Memory B cell (primary cell): ENCODE results near the gene PGGHG.

Experiments used
- ATAC-seq: fragments of 150-1000 bp; cut with Tn5 transposase; 2 replicates; pipeline ENCODE4 v1.10.0; 2021; ENCODE audit warnings: low read depth, mild to moderate bottlenecking, moderate library complexity
- DNase-seq, 2 donors: peaks; one replicate each; pipeline ENCODE4 v3.0.0; 2022; ENCODE audit warnings: low spot score in 2 of 2
- H3K27ac Mint-ChIP-seq: one replicate; pipeline ENCODE4 v1.8.0; 2022; ENCODE audit warnings: mild to moderate bottlenecking, moderate library complexity, mixed read lengths
- H3K27me3 Mint-ChIP-seq: one replicate; pipeline ENCODE4 v1.8.0; 2022; ENCODE audit warnings: mixed read lengths
- H3K36me3 Mint-ChIP-seq: one replicate; pipeline ENCODE4 v1.8.0; 2022; ENCODE audit warnings: mild to moderate bottlenecking, mixed read lengths
- H3K4me1 Mint-ChIP-seq: one replicate; pipeline ENCODE4 v1.8.0; 2022; ENCODE audit warnings: mixed read lengths
- H3K4me3 Mint-ChIP-seq: one replicate; pipeline ENCODE4 v1.8.0; 2022; ENCODE audit warnings: mild to moderate bottlenecking, moderate library complexity, mixed read lengths
- H3K9me3 Mint-ChIP-seq: one replicate; pipeline ENCODE4 v1.8.0; 2022; ENCODE audit warnings: mixed read lengths

Gene PGGHG

DNA sequence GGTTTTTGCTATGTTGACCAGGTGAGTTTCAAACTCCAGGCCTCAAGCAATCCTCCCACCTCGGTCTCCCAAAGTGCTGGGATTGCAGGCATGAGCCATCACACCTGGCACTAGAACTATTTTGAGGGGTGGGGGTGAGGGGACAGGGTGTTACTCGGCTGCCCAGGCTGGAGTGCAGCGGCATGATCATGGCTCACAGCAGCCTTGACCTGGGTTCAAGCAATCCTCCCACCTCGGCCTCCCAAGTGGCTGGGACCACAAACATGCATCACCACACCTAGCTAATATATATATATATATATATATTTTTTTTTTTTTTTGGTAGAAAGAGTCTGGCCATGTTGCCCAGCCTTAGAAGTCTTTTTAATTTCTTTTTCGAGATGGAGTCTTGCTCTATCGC lies 48.8 kb downstream of the PGGHG start:
- no peaks in the 10 kb centered on the region for H3K27me3 Mint-ChIP-seq
- H3K9me3 Mint-ChIP-seq: peaks cover 5% of the 10 kb centered on the region
- H3K36me3 Mint-ChIP-seq: no peaks in the 10 kb centered on the region
- H3K27ac Mint-ChIP-seq: no peak overlapping the region
- ATAC-seq: no peak
- H3K4me3 Mint-ChIP-seq: no peak overlapping the region
- DNase-seq: no peak
- H3K4me1 Mint-ChIP-seq: peaks cover 19% of the 10 kb centered on the region

DNA sequence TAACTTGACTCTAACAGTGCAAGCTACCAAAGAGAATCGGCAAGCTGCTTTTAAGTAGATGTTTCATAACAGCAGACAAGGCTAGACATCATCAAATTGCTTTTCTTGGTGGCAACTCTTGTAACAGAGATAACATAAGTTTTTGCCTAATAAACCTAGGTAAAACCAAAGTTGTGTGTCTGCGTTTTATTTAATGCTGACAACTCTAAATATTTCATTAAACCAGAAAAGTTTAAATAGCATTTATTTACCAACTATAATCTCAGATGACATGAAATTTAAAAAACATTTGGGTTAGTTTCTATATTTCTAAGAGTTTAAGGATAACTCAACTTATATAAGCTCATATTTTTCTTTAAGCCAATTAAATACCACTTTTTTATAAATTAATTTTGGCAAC lies 51.0 kb downstream of the PGGHG start:
- ATAC-seq: no peak
- H3K4me3 Mint-ChIP-seq: no peak overlapping the region
- H3K36me3 Mint-ChIP-seq: no peaks in the 10 kb centered on the region
- no peak for DNase-seq
- peaks cover 19% of the 10 kb centered on the region for H3K4me1 Mint-ChIP-seq
- H3K27me3 Mint-ChIP-seq: no peaks in the 10 kb centered on the region
- H3K27ac Mint-ChIP-seq: no peak overlapping the region
- H3K9me3 Mint-ChIP-seq: peaks cover 5% of the 10 kb centered on the region

DNA sequence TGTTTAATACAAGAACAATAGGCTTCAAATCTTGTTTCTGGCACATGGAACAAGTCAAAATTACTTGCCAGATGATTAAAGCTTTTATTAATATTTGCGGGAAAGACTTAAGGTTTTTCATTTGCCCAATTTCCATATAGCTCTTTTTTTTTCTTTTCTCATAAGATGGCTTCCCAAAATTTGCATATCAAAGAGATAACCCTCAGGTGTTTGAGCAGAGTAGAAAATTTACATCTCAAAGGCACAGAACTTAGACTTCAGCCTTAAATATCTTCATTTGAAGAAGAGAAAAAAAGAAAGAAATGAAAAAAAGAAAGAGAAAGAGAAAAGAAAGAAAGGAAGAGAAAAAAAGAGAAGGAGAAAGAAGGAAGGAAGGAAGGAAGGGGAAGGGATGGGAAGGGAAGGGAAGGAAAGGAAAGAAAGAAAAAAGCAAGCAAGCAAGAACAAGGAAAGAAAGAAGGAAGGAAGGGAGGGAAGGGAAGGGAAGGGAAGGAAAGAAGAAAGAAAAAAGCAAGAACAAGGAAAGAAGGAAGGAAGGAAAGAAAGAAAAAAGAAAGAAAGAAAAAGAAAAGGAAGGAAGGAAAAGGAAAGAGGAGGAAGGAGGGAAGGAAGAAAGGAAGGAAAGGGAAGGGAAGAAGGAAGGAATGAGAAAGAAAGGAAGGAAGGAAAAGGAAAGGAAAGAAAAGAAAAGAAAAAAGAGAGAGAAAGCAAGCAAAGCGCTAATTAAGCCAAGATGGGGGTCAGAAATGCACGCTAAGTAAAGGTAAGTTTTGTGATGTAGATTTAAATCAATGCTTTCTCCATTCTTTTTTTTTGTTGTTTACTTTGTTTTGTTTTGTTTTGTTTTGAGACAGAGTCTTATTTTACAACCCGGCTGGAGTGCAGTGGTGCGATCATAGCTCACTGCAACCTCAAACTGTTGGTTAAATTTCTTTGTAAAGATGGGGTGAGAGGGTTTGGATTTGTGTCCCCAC lies 51.9 kb downstream of the PGGHG start:
- no peaks in the 10 kb centered on the region for H3K27me3 Mint-ChIP-seq
- no peak for DNase-seq
- H3K27ac Mint-ChIP-seq: peak overlapping the region; percentile 28
- peak overlapping the region; percentile 70 for H3K4me3 Mint-ChIP-seq
- no peaks in the 10 kb centered on the region for H3K36me3 Mint-ChIP-seq
- H3K9me3 Mint-ChIP-seq: peaks cover 5% of the 10 kb centered on the region
- ATAC-seq: no peak
- peaks cover 19% of the 10 kb centered on the region for H3K4me1 Mint-ChIP-seq

DNA sequence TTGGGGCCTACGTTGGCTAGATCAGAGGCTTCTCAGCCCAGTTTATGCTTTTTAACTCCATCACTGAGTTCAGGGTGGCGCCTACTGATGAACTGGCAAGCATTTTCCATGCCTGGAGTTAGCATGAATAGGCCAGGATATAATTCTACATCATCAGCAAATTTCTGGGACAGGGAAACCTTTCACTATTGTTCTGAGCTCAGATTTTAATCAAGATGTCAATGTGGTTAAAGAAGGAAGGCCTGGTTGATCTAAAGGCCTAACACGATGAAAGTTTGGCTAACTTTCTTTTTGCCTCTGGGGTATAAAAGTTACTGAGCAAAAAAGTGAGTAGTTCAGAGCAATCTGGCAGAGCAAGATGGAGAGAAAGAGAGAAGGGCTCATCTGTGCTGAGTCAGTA lies 53.4 kb downstream of the PGGHG start:
- H3K9me3 Mint-ChIP-seq: peaks cover 5% of the 10 kb centered on the region
- H3K27me3 Mint-ChIP-seq: no peaks in the 10 kb centered on the region
- H3K27ac Mint-ChIP-seq: peak overlapping the region; percentile 28
- no peaks in the 10 kb centered on the region for H3K36me3 Mint-ChIP-seq
- ATAC-seq (no peak), DNase-seq (no peak)
- no peak overlapping the region for H3K4me3 Mint-ChIP-seq
- H3K4me1 Mint-ChIP-seq: peaks cover 15% of the 10 kb centered on the region

DNA sequence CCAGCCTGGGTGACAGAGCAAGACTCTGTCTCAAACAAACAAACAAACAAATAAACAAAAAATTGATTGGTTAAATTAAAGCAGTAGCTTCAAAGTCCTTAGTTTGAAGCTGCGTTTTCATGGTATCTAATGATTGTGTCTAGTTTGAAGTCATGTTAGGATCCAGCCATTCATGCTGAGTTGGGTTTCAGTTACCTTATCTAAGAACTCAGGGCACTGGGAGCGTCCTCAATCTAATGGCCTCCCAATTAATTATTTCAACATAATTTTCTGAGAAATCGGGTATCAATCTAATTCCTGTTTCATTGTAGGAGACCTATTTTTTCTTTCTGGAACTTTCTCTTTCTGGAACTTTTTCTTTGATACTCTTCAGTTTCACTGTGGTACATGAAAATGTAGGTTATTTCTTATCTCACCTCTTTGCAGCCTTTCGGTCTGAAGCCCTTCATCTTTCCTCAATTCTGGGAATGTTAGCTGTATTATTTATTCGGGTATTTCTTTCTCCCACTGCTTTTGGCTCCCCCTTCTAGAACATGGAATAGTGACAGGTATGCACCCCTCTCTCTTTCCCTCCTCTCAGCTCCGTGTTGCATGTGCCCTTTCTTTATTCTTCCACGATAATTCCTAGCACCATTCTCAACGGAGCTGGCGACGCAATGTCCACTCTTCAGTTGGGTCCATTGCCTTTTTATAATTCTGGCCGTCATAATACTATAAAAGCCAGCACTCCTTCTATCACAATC lies 56.1 kb downstream of the PGGHG start:
- no peak for DNase-seq
- H3K27me3 Mint-ChIP-seq: no peaks in the 10 kb centered on the region
- H3K9me3 Mint-ChIP-seq: peaks cover 5% of the 10 kb centered on the region
- H3K4me3 Mint-ChIP-seq: no peak overlapping the region
- no peak overlapping the region for H3K27ac Mint-ChIP-seq
- H3K36me3 Mint-ChIP-seq: no peaks in the 10 kb centered on the region
- H3K4me1 Mint-ChIP-seq: peaks cover 20% of the 10 kb centered on the region
- no peak for ATAC-seq
